HEK293 (cell line): Measurements from ENCODE around the gene NPAS2.

Experiments used
- CTCF ChIA-PET: fragments of 350-600 bp; formaldehyde crosslinking; extraction: SDS; loops from one replicate; lab custom pipeline; 2021; ENCODE audit warnings: antibody characterized with exemption; lab: Yijun Ruan, JAX
- POLR2A ChIA-PET: fragments of 300-600 bp; formaldehyde crosslinking; extraction: SDS; loops from one replicate; lab custom pipeline; 2020; ENCODE audit warnings: antibody characterized with exemption, inconsistent platforms; lab: Yijun Ruan, JAX
- H3K27ac ChIP-seq: fragments of 200-500 bp; sonication (Bioruptor generic); 2 replicates; pipeline ENCODE4 v1.5.1; 2014; ENCODE audit warnings: low read depth, low read length, control low read depth, inconsistent platforms; ENCODE audit errors: extremely low read depth
- H3K36me3 ChIP-seq, 2 experiments: fragments of 200-500 bp in 1 of 2; sonication (Bioruptor generic) in 1 of 2; 1 replicate in 1 of 2; 2 replicates in 1 of 2; pipeline ENCODE4 v1.5.1; 2014 to 2017; ENCODE audit warnings: inconsistent platforms in 2 of 2, low read length in 2 of 2; ENCODE audit not compliant: control insufficient read depth in 2 of 2, insufficient read depth in 1 of 2
- H3K4me1 ChIP-seq: fragments of 200-500 bp; sonication (Bioruptor generic); 2 replicates; pipeline ENCODE4 v1.5.1; 2014; ENCODE audit warnings: mild to moderate bottlenecking, low read length, inconsistent platforms; ENCODE audit not compliant: control insufficient read depth, insufficient read depth
- H3K4me3 ChIP-seq: 2 replicates; pipeline ENCODE4 v1.5.1; 2011; ENCODE audit warnings: low read depth, mild to moderate bottlenecking, control low read depth, low read length, moderate library complexity
- H3K9me3 ChIP-seq: fragments of 200-500 bp; sonication (Bioruptor generic); 2 replicates; pipeline ENCODE4 v1.5.1; 2014; ENCODE audit warnings: low read depth, low read length, inconsistent platforms; ENCODE audit not compliant: control insufficient read depth, insufficient read depth
- AEBP2 ChIP-seq: fragments of 450-650 bp; formaldehyde crosslinking; IDR thresholded peaks from 2 replicates; pipeline ENCODE4 v1.5.1; 2016; ENCODE audit warnings: missing biosample characterization, missing genetic modification characterization, borderline replicate concordance
- BCL11A ChIP-seq: fragments of 450-650 bp; formaldehyde crosslinking; IDR thresholded peaks from 2 replicates; pipeline ENCODE4 v1.5.1; 2016; ENCODE audit warnings: low read depth, missing biosample characterization, missing genetic modification characterization
- BCL11B ChIP-seq: fragments of 450-650 bp; formaldehyde crosslinking; IDR thresholded peaks from 2 replicates; pipeline ENCODE4 v1.5.1; 2016; ENCODE audit warnings: low read depth, missing biosample characterization, missing genetic modification characterization
- EGR2 ChIP-seq: fragments of 450-650 bp; formaldehyde crosslinking; IDR thresholded peaks from 2 replicates; pipeline ENCODE4 v1.5.1; 2016; ENCODE audit warnings: low read depth, missing biosample characterization, missing genetic modification characterization
- GLI2 ChIP-seq: fragments of 450-650 bp; formaldehyde crosslinking; IDR thresholded peaks from 2 replicates; pipeline ENCODE4; 2017; ENCODE audit warnings: missing biosample characterization, missing genetic modification characterization, low read depth, borderline replicate concordance
- GLI4 ChIP-seq: fragments of 450-650 bp; formaldehyde crosslinking; IDR thresholded peaks from 2 replicates; pipeline ENCODE4 v1.5.1; 2016; ENCODE audit warnings: missing biosample characterization, missing genetic modification characterization
- PATZ1 ChIP-seq: fragments of 450-650 bp; formaldehyde crosslinking; IDR thresholded peaks from 2 replicates; pipeline ENCODE4 v1.5.1; 2016; ENCODE audit warnings: missing biosample characterization, missing genetic modification characterization
- REPIN1 ChIP-seq: fragments of 450-650 bp; formaldehyde crosslinking; IDR thresholded peaks from 2 replicates; pipeline ENCODE4 v1.5.1; 2017; ENCODE audit warnings: missing biosample characterization, missing genetic modification characterization, low read depth
- ZEB2 ChIP-seq: fragments of 450-650 bp; formaldehyde crosslinking; IDR thresholded peaks from 2 replicates; pipeline ENCODE4 v1.5.1; 2016; ENCODE audit warnings: missing biosample characterization, missing genetic modification characterization
- ZFHX2 ChIP-seq: fragments of 450-650 bp; formaldehyde crosslinking; conservative IDR thresholded peaks from 2 replicates; pipeline ENCODE4 v1.5.1; 2016; ENCODE audit warnings: missing biosample characterization, missing genetic modification characterization
- ZFP37 ChIP-seq: fragments of 450-650 bp; formaldehyde crosslinking; IDR thresholded peaks from 2 replicates; pipeline ENCODE4 v1.5.1; 2016; ENCODE audit warnings: missing biosample characterization, missing genetic modification characterization
- ZNF112 ChIP-seq: fragments of 450-650 bp; formaldehyde crosslinking; IDR thresholded peaks from 2 replicates; pipeline ENCODE4 v1.5.0; 2017; ENCODE audit warnings: missing biosample characterization, missing genetic modification characterization
- ZNF148 ChIP-seq: fragments of 450-650 bp; formaldehyde crosslinking; IDR thresholded peaks from 2 replicates; pipeline ENCODE4 v1.5.0; 2017; ENCODE audit warnings: missing biosample characterization, missing genetic modification characterization, borderline replicate concordance
- ZNF155 ChIP-seq: fragments of 450-650 bp; formaldehyde crosslinking; IDR thresholded peaks from 2 replicates; pipeline ENCODE4 v1.5.1; 2016; ENCODE audit warnings: missing biosample characterization, missing genetic modification characterization
- ZNF184 ChIP-seq: fragments of 450-650 bp; IDR thresholded peaks from 2 replicates; pipeline ENCODE4 v1.5.1; 2018; ENCODE audit warnings: missing biosample characterization, mild to moderate bottlenecking, missing genetic modification characterization
- ZNF221 ChIP-seq: fragments of 450-650 bp; formaldehyde crosslinking; IDR thresholded peaks from 2 replicates; pipeline ENCODE4 v1.5.1; 2017; ENCODE audit warnings: missing biosample characterization, missing genetic modification characterization, borderline replicate concordance
- ZNF341 ChIP-seq: fragments of 450-650 bp; formaldehyde crosslinking; IDR thresholded peaks from 2 replicates; pipeline ENCODE4; 2016; ENCODE audit warnings: low read depth, missing biosample characterization, missing genetic modification characterization
- ZNF362 ChIP-seq: fragments of 450-650 bp; formaldehyde crosslinking; IDR thresholded peaks from 2 replicates; pipeline ENCODE4 v1.5.1; 2016; ENCODE audit warnings: missing biosample characterization, missing genetic modification characterization
- ZNF37A ChIP-seq: fragments of 450-650 bp; IDR thresholded peaks from 2 replicates; pipeline ENCODE4 v1.5.1; 2018; ENCODE audit warnings: missing biosample characterization, missing genetic modification characterization
- ZNF391 ChIP-seq: fragments of 450-650 bp; formaldehyde crosslinking; IDR thresholded peaks from 2 replicates; pipeline ENCODE4 v1.5.1; 2016; ENCODE audit warnings: low read depth, missing biosample characterization, missing genetic modification characterization, borderline replicate concordance
- ZNF394 ChIP-seq: fragments of 450-650 bp; formaldehyde crosslinking; IDR thresholded peaks from 2 replicates; pipeline ENCODE4 v1.5.1; 2016; ENCODE audit warnings: missing biosample characterization, missing genetic modification characterization, mild to moderate bottlenecking, moderate library complexity, borderline replicate concordance
- ZNF426 ChIP-seq: fragments of 450-650 bp; formaldehyde crosslinking; IDR thresholded peaks from 2 replicates; pipeline ENCODE4 v1.5.1; 2017; ENCODE audit warnings: missing biosample characterization, missing genetic modification characterization, mild to moderate bottlenecking, inconsistent platforms, moderate library complexity
- ZNF510 ChIP-seq: fragments of 450-650 bp; formaldehyde crosslinking; IDR thresholded peaks from 2 replicates; pipeline ENCODE4 v1.5.1; 2018; ENCODE audit warnings: mild to moderate bottlenecking, missing genetic modification characterization, missing biosample characterization; ENCODE audit not compliant: insufficient replicate concordance
- ZNF701 ChIP-seq: fragments of 450-650 bp; formaldehyde crosslinking; IDR thresholded peaks from 2 replicates; pipeline ENCODE4 v1.5.1; 2016; ENCODE audit warnings: missing biosample characterization, missing genetic modification characterization
- ZNF747 ChIP-seq: fragments of 450-650 bp; formaldehyde crosslinking; IDR thresholded peaks from 2 replicates; pipeline ENCODE4 v1.5.1; 2016; ENCODE audit warnings: missing biosample characterization, missing genetic modification characterization
- ZSCAN16 ChIP-seq: fragments of 450-650 bp; formaldehyde crosslinking; IDR thresholded peaks from 2 replicates; pipeline ENCODE4 v1.5.1; 2016; ENCODE audit warnings: missing biosample characterization, missing genetic modification characterization
- ZXDB ChIP-seq: fragments of 450-650 bp; formaldehyde crosslinking; IDR thresholded peaks from 2 replicates; pipeline ENCODE4 v1.5.1; 2016; ENCODE audit warnings: missing biosample characterization, missing genetic modification characterization
- TF ChIP-seq, protein P1 (sequence below): fragments of 450-650 bp; formaldehyde crosslinking; IDR thresholded peaks from 2 replicates; pipeline ENCODE4 v1.5.1; 2016; ENCODE audit warnings: missing biosample characterization, missing genetic modification characterization

Gene NPAS2

DNA sequence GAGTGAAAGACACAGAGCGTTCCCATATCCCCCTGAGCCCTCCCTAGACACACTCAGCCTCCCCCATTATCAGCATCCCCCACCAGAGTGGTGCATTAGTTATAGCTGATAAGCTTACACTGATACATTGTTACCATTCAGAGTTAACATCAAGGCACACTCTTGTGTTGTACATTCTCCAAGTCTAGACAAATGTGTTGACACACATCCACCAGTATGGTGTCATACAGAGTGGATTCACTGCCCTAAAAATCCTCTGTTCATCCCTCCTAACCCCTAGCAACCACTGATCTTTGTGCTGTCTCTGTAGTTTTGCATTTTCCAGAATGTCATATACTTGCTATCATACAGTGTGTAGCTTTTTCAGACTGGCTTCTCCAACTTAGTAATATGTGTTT is 104.2 kb downstream of the NPAS2 start:
- Histone ChIP-seq H3K4me3 (no peak overlapping the region), H3K4me1 (no peaks in the 10 kb centered on the region), H3K27ac (no peak overlapping the region), H3K36me3 (peaks cover 4 to 14% of the 10 kb centered on the region in 2 experiments; a peak in 1 of 3 replicates), H3K9me3 (no peaks in the 10 kb centered on the region)
- TF ChIP-seq ZNF747 (tag by site-specific recombination) (no peak), ZNF510 (tag by site-specific recombination) (no peak), ZFHX2 (no peak), EGR2 (tag by site-specific recombination) (no peak), ZXDB (tag by site-specific recombination) (no peak), ZNF341 (tag by site-specific recombination) (no peak), BCL11A (no peak), ZNF37A (tag by site-specific recombination) (no peak), GLI4 (no peak), ZNF221 (tag by site-specific recombination) (no peak), BCL11B (tag by site-specific recombination) (no peak), ZNF426 (tag by site-specific recombination) (no peak), ZNF391 (tag by site-specific recombination) (no peak), ZNF112 (no peak), ZEB2 (tag by site-specific recombination) (no peak), ZNF155 (tag by site-specific recombination) (no peak), ZFP37 (tag by site-specific recombination) (no peak), GLI2 (no peak)
- TF ChIP-seq, protein P1, sequence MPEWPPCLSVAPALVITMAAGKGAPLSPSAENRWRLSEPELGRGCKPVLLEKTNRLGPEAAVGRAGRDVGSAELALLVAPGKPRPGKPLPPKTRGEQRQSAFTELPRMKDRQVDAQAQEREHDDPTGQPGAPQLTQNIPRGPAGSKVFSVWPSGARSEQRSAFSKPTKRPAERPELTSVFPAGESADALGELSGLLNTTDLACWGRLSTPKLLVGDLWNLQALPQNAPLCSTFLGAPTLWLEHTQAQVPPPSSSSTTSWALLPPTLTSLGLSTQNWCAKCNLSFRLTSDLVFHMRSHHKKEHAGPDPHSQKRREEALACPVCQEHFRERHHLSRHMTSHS (tag by site-specific recombination) = no peak
- CTCF ChIA-PET = no interaction called here
- POLR2A ChIA-PET = no interaction called here

GRCh38 chr2:100924520-100925451 is 104.8 kb downstream of the NPAS2 start:
- H3K27ac ChIP-seq = no peak overlapping the region
- H3K36me3 ChIP-seq = peaks cover 4 to 14% of the 10 kb centered on the region in 2 experiments; a peak in 1 of 3 replicates
- POLR2A ChIA-PET = no interaction called here
- no peaks in the 10 kb centered on the region for H3K9me3 ChIP-seq
- no peak overlapping the region for H3K4me3 ChIP-seq
- H3K4me1 ChIP-seq = no peaks in the 10 kb centered on the region
- CTCF ChIA-PET = no interaction called here
- TF ChIP-seq ZNF426 (tag by site-specific recombination) (no peak), REPIN1 (tag by site-specific recombination) (no peak), PATZ1 (tag by site-specific recombination) (no peak), ZNF394 (tag by site-specific recombination) (no peak), ZNF184 (no peak), AEBP2 (tag by site-specific recombination) (no peak), ZNF701 (no peak), ZNF148 (no peak), ZNF362 (no peak), ZSCAN16 (tag by site-specific recombination) (no peak)
